ENCODE results near the gene DOCK1.

Gene DOCK1

GRCh38 chr10:127044186-127044585 lies 139.0 kb downstream of the DOCK1 start:
- no peak for DNase-seq

- no peak for DNase-seq
These were observed 142.0 kb downstream of the DOCK1 start for GRCh38 chr10:127046975-127047877.

- DNase-seq: no peak
These were observed 142.6 kb downstream of the DOCK1 start for GRCh38 chr10:127047878-127048238.

- no peak for DNase-seq
These were observed 143.4 kb downstream of the DOCK1 start for GRCh38 chr10:127048630-127049029.

GRCh38 chr10:127052001-127052400 lies 146.8 kb downstream of the DOCK1 start:
- no peak for DNase-seq

GRCh38 chr10:127055263-127055662 lies 150.0 kb downstream of the DOCK1 start:
- no peak for DNase-seq

- DNase-seq: no peak
These were observed 154.1 kb downstream of the DOCK1 start for GRCh38 chr10:127059314-127059713.

GRCh38 chr10:127063762-127064161 lies 158.5 kb downstream of the DOCK1 start:
- DNase-seq: no peak

GRCh38 chr10:127064474-127064873 lies 159.2 kb downstream of the DOCK1 start:
- no peak for DNase-seq

GRCh38 chr10:127067542-127068194 lies 162.4 kb downstream of the DOCK1 start:
- DNase-seq: no peak

GRCh38 chr10:127068485-127068884 lies 163.3 kb downstream of the DOCK1 start:
- no peak for DNase-seq

- no peak for DNase-seq
These were observed 164.2 kb downstream of the DOCK1 start for GRCh38 chr10:127069436-127069835.

GRCh38 chr10:127071126-127071525 lies 165.9 kb downstream of the DOCK1 start:
- no peak for DNase-seq

GRCh38 chr10:127073666-127074065 lies 168.4 kb downstream of the DOCK1 start:
- DNase-seq: no peak

GRCh38 chr10:127079392-127079791 lies 174.2 kb downstream of the DOCK1 start:
- no peak for DNase-seq

- DNase-seq: no peak
These were observed 175.1 kb downstream of the DOCK1 start for GRCh38 chr10:127080317-127080716.

- DNase-seq: no peak
These were observed 176.7 kb downstream of the DOCK1 start for GRCh38 chr10:127081851-127082345.

- DNase-seq: no peak
These were observed 177.4 kb downstream of the DOCK1 start for GRCh38 chr10:127082651-127083050.

- no peak for DNase-seq
These were observed 180.7 kb downstream of the DOCK1 start for GRCh38 chr10:127085957-127086356.

GRCh38 chr10:127088908-127089307 lies 183.7 kb downstream of the DOCK1 start:
- DNase-seq: no peak

GRCh38 chr10:127089446-127089845 lies 184.2 kb downstream of the DOCK1 start:
- no peak for DNase-seq

- DNase-seq: no peak
These were observed 184.9 kb downstream of the DOCK1 start for GRCh38 chr10:127090138-127090537.

GRCh38 chr10:127091354-127091753 lies 186.1 kb downstream of the DOCK1 start:
- DNase-seq: no peak

- no peak for DNase-seq
These were observed 187.7 kb downstream of the DOCK1 start for GRCh38 chr10:127092916-127093315.

All from NCI-H1105 (cell line).